ENCODE measurements around the gene TP63. TPM values are rescaled to one million over a fixed set of nuclear protein-coding genes. Genes with fewer than 3 reads are reported as not detected.
"Not testable (repeated sequence)": the region's sequence is repeated elsewhere in the genome, so short reads cannot be mapped to it uniquely, and the experiment has no call there.

Gene TP63
- total and polyA plus RNA-seq, 2 donors, result 7.3 to 26.3 TPM

GRCh38 chr3:189605717-189606116 lies 25.5 kb upstream of the TP63 start:
- Histone ChIP-seq H3K36me3 (ENCODE audit: insufficient read depth) (no peaks in the 10 kb centered on the region), H3K27ac (ENCODE audit: low read depth) (no peak overlapping the region), H3K4me3 (ENCODE audit: low read depth, low read length) (no peak overlapping the region), H3K4me1 (ENCODE audit: insufficient read depth) (no peaks in the 10 kb centered on the region)
- 92% methylated on average over 2 of the region's 2 CpGs for WGBS
- DNase-seq (ENCODE audit: extremely low spot score), result no peak

DNA sequence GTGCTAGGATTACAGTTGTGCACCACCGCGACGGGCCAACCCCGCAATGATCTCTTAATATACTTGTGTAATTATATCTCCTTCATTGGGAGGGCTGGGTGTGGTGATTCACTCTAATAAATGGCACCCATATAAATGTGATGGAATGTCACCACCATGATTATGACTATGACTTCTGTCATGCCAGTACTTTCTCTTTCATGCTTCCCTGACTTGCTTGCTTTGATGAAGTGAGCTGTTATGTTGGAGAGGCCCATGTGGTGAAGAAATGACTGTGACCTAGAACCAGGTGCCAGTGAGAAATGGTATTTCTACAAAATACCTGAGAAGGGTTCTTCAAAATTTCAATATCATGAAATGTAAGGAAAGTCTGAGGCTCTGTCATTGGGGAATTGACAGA lies 24.4 kb upstream of the TP63 start:
- 98% methylated on average over 4 of the region's 4 CpGs for WGBS
- Histone ChIP-seq H3K4me3 (ENCODE audit: low read depth, low read length) (no peak overlapping the region), H3K4me1 (ENCODE audit: insufficient read depth) (no peaks in the 10 kb centered on the region), H3K36me3 (ENCODE audit: insufficient read depth) (no peaks in the 10 kb centered on the region), H3K27ac (ENCODE audit: low read depth) (no peak overlapping the region)
- DNase-seq (ENCODE audit: extremely low spot score), result no peak

DNA sequence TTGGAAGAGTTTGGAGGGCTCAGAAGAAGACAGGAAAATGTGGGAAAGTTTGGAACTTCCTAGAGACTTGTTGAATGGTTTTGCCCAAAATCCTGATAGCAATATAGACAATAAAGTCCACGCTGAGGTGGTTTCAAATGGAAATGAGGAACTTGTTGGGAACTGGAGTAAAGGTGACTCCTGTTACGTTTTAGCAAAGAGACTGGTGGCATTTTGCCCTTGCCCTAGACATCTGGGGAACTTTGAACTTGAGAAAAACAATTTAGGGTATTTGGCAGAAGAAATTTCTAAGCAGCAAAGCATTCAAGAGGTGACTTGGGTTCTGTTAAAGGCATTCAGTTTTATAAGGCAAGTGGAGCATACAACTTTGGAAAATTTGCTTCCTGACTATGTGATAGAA lies 18.5 kb upstream of the TP63 start:
- H3K4me3 ChIP-seq (ENCODE audit: low read depth, low read length); H3K4me1 ChIP-seq (ENCODE audit: insufficient read depth); DNase-seq (ENCODE audit: extremely low spot score); H3K27ac ChIP-seq (ENCODE audit: low read depth); H3K36me3 ChIP-seq (ENCODE audit: insufficient read depth): not testable (repeated sequence)
- WGBS, result 56% methylated on average over 2 of the region's 2 CpGs

DNA sequence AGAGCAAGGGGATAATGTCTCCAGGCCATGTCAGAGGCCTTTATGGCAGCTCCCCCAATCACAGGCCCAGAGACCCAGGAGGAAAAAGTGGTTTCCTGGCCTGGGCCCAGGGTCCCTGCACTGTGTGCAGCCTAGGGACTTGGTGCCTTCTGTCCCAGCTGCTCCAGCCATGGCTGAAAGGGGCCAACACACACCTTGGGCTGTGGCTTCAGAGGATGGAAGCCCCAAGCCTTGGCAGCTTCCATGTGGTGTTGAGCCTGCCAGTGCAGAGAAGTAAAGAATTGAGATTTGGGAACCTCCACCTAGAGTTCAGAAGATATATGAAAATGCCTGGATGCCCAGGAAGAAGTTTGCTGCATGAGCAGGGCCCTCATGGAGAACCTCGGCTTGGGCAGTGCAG lies 18.1 kb upstream of the TP63 start:
- no peak for DNase-seq (ENCODE audit: extremely low spot score)
- no peak overlapping the region for H3K4me3 ChIP-seq (ENCODE audit: low read depth, low read length)
- 86% methylated on average over 1 of the region's 1 CpG for WGBS
- no peak overlapping the region for H3K27ac ChIP-seq (ENCODE audit: low read depth)
- no peaks in the 10 kb centered on the region for H3K4me1 ChIP-seq (ENCODE audit: insufficient read depth)
- no peaks in the 10 kb centered on the region for H3K36me3 ChIP-seq (ENCODE audit: insufficient read depth)

- Histone ChIP-seq H3K4me1 (ENCODE audit: insufficient read depth) (no peaks in the 10 kb centered on the region), H3K36me3 (ENCODE audit: insufficient read depth) (no peaks in the 10 kb centered on the region), H3K27ac (ENCODE audit: low read depth) (no peak overlapping the region), H3K4me3 (ENCODE audit: low read depth, low read length) (no peak overlapping the region)
- DNase-seq (ENCODE audit: extremely low spot score), result no peak
- 78% methylated on average over 9 of the region's 9 CpGs for WGBS
Observed at GRCh38 chr3:189621948-189622603, 9.1 kb upstream of the TP63 start.

DNA sequence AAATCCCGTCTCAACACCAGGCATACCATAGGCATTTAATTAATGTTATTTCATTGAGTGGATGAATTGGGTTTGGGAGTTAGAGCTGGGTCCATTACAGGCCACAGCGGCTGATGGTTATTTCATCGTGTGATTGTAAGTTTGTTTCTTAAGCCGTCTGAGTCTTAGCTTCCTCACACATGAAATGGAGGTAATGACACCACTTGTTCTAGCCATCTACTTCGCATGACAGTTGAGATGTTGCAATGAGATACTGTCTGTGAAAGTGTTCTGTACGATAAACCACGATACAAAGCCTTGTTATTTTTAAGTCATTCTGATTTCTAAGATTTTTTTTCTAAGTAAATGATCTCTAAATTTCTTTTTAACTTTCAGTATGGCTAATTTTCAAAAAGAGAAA lies 8.6 kb upstream of the TP63 start:
- no peak for DNase-seq (ENCODE audit: extremely low spot score)
- Histone ChIP-seq H3K4me1 (ENCODE audit: insufficient read depth) (no peaks in the 10 kb centered on the region), H3K36me3 (ENCODE audit: insufficient read depth) (no peaks in the 10 kb centered on the region), H3K27ac (ENCODE audit: low read depth) (no peak overlapping the region), H3K4me3 (ENCODE audit: low read depth, low read length) (no peak overlapping the region)
- WGBS, result 81% methylated on average over 7 of the region's 7 CpGs

DNA sequence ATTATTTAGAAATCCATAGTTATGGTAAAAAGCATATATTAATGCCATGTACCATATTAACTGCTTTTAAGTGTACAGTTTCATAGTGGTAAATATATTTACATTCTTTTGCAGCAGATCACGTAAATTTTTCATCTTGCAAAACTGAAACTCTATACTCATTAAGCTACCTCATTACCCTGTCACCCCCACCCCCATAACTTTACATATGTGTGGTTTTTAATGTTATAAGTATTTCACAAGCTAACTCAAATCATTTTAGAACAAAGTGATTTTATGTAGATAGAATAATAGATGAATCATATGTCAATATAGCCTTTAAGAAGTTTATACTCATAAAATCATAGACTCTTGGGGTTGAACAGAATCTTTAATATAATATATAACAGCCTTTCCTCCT lies 7.1 kb upstream of the TP63 start:
- Histone ChIP-seq H3K4me3 (ENCODE audit: low read depth, low read length) (no peak overlapping the region), H3K4me1 (ENCODE audit: insufficient read depth) (no peaks in the 10 kb centered on the region), H3K27ac (ENCODE audit: low read depth) (no peak overlapping the region), H3K36me3 (ENCODE audit: insufficient read depth) (no peaks in the 10 kb centered on the region)
- 66% methylated on average over 1 of the region's 1 CpG for WGBS
- no peak for DNase-seq (ENCODE audit: extremely low spot score)

DNA sequence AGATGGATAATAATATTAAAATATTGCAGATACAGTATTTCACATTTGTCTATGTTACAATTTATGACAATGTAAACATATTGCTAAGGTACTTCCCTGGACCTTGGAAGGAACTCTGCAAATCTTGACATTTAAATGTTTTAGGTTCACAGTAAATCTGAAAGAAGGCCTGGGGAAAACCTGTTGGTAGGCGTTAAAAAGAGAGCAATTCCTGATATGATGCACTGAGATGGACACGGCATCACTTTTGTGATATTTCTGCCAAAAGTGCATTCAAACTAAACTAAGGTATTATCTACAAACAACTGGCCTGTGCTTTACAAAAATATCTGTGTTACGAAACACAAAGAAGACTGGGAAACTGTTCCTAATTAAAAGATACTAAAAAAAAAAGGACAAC lies 6.1 kb upstream of the TP63 start:
- DNase-seq (ENCODE audit: extremely low spot score), result no peak
- no peak overlapping the region for H3K27ac ChIP-seq (ENCODE audit: low read depth)
- H3K36me3 ChIP-seq (ENCODE audit: insufficient read depth), result no peaks in the 10 kb centered on the region
- WGBS, result 76% methylated on average over 3 of the region's 3 CpGs
- H3K4me3 ChIP-seq (ENCODE audit: low read depth, low read length), result no peak overlapping the region
- no peaks in the 10 kb centered on the region for H3K4me1 ChIP-seq (ENCODE audit: insufficient read depth)

- 7% methylated on average over 2 of the region's 2 CpGs for WGBS
- no peak overlapping the region for H3K27ac ChIP-seq (ENCODE audit: low read depth)
Observed at GRCh38 chr3:189625572-189625971, 5.6 kb upstream of the TP63 start.

DNA sequence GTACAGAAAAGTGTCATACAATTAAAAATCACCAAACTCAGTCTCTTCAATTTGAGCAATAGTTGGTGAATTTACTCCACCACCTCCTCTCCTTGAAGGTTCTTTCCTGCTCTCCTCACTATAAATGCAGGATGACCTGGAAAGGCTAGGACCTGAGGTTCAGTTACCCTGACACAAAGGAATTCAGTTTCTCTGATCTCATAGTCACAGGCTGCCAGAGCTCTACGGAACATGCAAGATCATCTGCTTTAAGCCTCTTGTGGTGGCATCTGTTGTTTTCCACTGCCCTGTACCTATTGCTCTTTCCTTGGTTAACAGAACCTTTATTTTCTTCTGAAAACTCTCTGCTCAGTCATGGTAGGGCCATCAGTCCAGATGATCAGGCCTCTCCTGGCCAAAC lies 4.9 kb upstream of the TP63 start:
- DNase-seq (ENCODE audit: extremely low spot score), result no peak
- Histone ChIP-seq H3K4me1 (ENCODE audit: insufficient read depth) (no peaks in the 10 kb centered on the region), H3K27ac (ENCODE audit: low read depth) (no peak overlapping the region), H3K4me3 (ENCODE audit: low read depth, low read length) (no peak overlapping the region), H3K36me3 (ENCODE audit: insufficient read depth) (no peaks in the 10 kb centered on the region)
- WGBS, result 77% methylated on average over 1 of the region's 1 CpG

More at GRCh38 chr3:189625572-189625971, 5.6 kb upstream of the TP63 start:
- Histone ChIP-seq H3K4me3 (ENCODE audit: low read depth, low read length) (no peak overlapping the region), H3K36me3 (ENCODE audit: insufficient read depth) (no peaks in the 10 kb centered on the region), H3K4me1 (ENCODE audit: insufficient read depth) (no peaks in the 10 kb centered on the region)
- DNase-seq (ENCODE audit: extremely low spot score), result no peak

- Histone ChIP-seq H3K4me3 (ENCODE audit: low read depth, low read length) (no peak overlapping the region), H3K36me3 (ENCODE audit: insufficient read depth) (no peaks in the 10 kb centered on the region), H3K27ac (ENCODE audit: low read depth) (no peak overlapping the region), H3K4me1 (ENCODE audit: insufficient read depth) (no peaks in the 10 kb centered on the region)
- WGBS, result 51% methylated on average over 3 of the region's 3 CpGs
- no peak for DNase-seq (ENCODE audit: extremely low spot score)
Observed at GRCh38 chr3:189629803-189630455, 1.3 kb upstream of the TP63 start.

DNA sequence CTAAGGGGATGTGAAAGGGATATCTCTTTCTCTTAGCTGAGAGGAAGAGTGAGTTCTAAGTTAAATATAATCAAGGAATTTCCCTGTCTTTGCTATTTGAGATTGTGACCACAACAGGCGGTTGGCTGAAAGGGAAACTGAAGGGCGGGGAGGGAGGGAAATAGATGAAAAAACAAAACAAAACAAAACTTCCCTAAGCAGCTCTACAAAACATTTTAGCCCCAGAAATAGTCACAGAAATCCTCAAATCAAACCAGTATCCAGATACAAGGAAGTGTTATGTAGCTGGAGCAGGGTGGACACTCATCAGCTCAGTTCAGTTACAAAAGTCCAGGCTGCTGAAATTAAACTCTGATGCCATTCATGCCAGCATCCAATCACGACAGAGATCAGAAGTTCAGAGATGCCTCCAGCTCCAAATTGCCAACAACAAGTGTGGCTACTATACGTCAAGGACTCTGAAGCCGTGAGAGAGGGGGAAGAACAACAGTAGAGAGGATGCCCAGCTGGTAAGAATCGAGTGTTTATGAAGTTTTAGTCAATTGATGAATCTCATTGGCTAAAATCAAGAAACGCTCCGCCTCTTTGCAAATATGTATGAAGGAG lies 319 bp upstream of the TP63 start:
- no peak overlapping the region for H3K27ac ChIP-seq (ENCODE audit: low read depth)
- H3K4me3 ChIP-seq (ENCODE audit: low read depth, low read length), result no peak overlapping the region
- no peaks in the 10 kb centered on the region for H3K4me1 ChIP-seq (ENCODE audit: insufficient read depth)
- H3K36me3 ChIP-seq (ENCODE audit: insufficient read depth), result no peaks in the 10 kb centered on the region
- WGBS, result 67% methylated on average over 8 of the region's 8 CpGs
- no peak for DNase-seq (ENCODE audit: extremely low spot score)

- Histone ChIP-seq H3K4me3 (ENCODE audit: low read depth, low read length) (no peak overlapping the region), H3K27ac (ENCODE audit: low read depth) (no peak overlapping the region), H3K36me3 (ENCODE audit: insufficient read depth) (no peaks in the 10 kb centered on the region), H3K4me1 (ENCODE audit: insufficient read depth) (no peaks in the 10 kb centered on the region)
- 84% methylated on average over 6 of the region's 6 CpGs for WGBS
- DNase-seq (ENCODE audit: extremely low spot score), result no peak
Observed at GRCh38 chr3:189631409-189631808, 220 bp downstream of the TP63 start.

GRCh38 chr3:189632242-189632641 lies 1.1 kb downstream of the TP63 start:
- Histone ChIP-seq H3K4me3 (ENCODE audit: low read depth, low read length) (no peak overlapping the region), H3K4me1 (ENCODE audit: insufficient read depth) (no peaks in the 10 kb centered on the region), H3K36me3 (ENCODE audit: insufficient read depth) (no peaks in the 10 kb centered on the region), H3K27ac (ENCODE audit: low read depth) (no peak overlapping the region)
- no peak for DNase-seq (ENCODE audit: extremely low spot score)
- 54% methylated on average over 5 of the region's 5 CpGs for WGBS
